Activated T-cell treated with anti-CD3 and anti-CD28 coated beads, Interleukin-2, amount 50 U/mL, for 24 hours (primary cell): Measurements from ENCODE around the gene PKN1.

ENCODE experiments used
- DNase-seq: peaks from one replicate; pipeline ENCODE4 v3.0.0-alpha.2; 2020
- H3K27ac Mint-ChIP-seq: 2 replicates; pipeline ENCODE4 v1.8.0; 2020; ENCODE audit warnings: mild to moderate bottlenecking, mixed read lengths
- H3K27me3 Mint-ChIP-seq: 2 replicates; pipeline ENCODE4 v1.8.0; 2020; ENCODE audit warnings: mixed read lengths
- H3K36me3 Mint-ChIP-seq: 2 replicates; pipeline ENCODE4 v1.8.0; 2020; ENCODE audit warnings: low read depth, mixed read lengths
- H3K4me1 Mint-ChIP-seq: 2 replicates; pipeline ENCODE4 v1.8.0; 2020; ENCODE audit warnings: low read depth, mixed read lengths
- H3K4me3 Mint-ChIP-seq: 2 replicates; pipeline ENCODE4 v1.8.0; 2020; ENCODE audit warnings: mild to moderate bottlenecking, moderate library complexity, mixed read lengths
- H3K9me3 Mint-ChIP-seq: 2 replicates; pipeline ENCODE4 v1.8.0; 2020; ENCODE audit warnings: mixed read lengths

PKN1 gene

DNA sequence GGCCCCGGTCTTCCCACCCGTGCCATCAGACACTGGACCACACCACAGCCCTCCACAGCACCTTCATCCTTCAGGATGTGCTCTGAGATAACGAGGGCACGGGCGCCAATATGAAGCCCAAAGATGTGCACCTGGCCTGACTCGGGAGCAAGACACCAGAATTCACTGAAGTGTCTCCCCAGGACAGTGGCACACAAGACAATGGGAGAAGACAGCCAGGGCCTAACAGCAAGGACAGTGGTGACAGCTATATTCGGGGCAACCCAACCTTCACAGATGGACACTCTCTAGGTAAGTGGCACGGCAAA lies 21.2 kb upstream of the PKN1 start:
- H3K4me1 Mint-ChIP-seq, result peaks cover 61% of the 10 kb centered on the region
- peak overlapping the region; percentile 92 for H3K27ac Mint-ChIP-seq
- H3K27me3 Mint-ChIP-seq, result no peaks in the 10 kb centered on the region
- no peaks in the 10 kb centered on the region for H3K9me3 Mint-ChIP-seq
- peaks cover 94% of the 10 kb centered on the region for H3K36me3 Mint-ChIP-seq
- H3K4me3 Mint-ChIP-seq, result peak overlapping the region; percentile 20
- no peak for DNase-seq

DNA sequence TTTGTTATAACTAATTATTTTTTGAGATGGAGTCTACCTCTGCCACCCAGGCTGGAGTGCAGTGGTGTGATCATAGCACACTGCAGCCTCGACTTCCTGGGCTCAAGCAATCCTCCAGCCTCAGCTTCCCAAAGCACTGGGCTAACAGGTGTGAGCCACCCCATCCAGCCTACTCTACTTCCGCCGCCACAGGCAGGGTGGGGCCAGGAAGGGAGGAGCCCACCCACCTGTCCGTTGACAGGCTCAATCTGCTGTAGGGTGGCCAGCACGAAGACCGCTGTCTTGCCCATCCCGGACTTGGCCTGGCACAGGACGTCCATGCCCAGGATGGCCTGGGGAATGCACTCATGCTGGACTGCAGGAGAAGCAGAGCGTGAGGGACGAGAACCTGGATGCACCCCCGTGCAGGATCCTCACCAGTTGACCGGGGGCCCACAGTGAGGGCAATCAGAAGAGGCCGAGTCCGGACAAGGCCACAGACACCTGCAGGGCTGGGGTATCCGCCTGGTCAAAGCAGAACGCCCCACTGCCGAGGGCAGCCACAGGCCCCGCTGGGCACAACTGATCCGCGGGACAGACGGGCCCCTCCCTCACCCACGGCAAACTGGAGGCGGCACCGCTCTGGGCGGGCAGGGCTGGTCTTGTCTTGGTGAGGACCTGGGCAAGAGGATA lies 20.6 kb upstream of the PKN1 start:
- peaks cover 93% of the 10 kb centered on the region for H3K36me3 Mint-ChIP-seq
- H3K27me3 Mint-ChIP-seq, result no peaks in the 10 kb centered on the region
- peaks cover 63% of the 10 kb centered on the region for H3K4me1 Mint-ChIP-seq
- peak; percentile 39 for DNase-seq
- no peaks in the 10 kb centered on the region for H3K9me3 Mint-ChIP-seq
- peak overlapping the region; percentile 92 for H3K27ac Mint-ChIP-seq
- H3K4me3 Mint-ChIP-seq, result peak overlapping the region; percentile 12

DNA sequence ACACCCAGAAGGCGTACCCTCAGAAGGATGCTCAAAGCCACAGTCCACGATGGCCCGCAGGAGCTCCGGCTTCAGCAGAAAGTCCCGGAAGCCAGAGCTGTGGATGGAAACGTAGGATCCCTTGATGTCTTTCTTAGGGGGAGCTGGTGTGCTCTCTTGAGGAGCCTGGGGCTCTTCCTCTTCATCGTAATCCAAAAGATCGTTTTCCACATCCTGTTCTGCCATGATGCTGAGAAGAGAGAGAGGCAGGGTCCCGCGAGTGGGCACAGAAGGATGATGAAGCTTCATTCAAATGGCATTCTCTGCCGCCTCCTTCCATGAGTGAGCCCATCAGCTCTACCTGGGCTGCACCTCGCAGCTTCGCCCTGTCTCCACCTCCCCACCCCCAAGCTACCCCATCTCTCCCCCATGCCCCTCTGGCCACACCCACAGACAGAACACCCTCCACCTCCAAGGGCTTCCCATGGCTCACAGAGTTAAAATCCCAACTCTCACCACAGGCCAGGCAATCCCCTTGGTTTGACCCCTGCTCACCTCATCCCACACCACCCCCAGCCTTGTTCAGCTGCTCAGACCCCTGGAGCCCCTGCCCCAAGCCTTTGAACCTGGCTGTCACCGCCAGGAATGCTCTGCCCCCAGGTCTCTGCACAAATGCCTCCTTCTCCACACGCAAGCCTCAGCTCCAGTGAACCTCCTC lies 20.0 kb upstream of the PKN1 start:
- Mint-ChIP-seq H3K36me3 (peaks cover 93% of the 10 kb centered on the region), H3K9me3 (no peaks in the 10 kb centered on the region), H3K27ac (peak overlapping the region; percentile 92), H3K4me3 (peak overlapping the region; percentile 28), H3K4me1 (peaks cover 63% of the 10 kb centered on the region), H3K27me3 (no peaks in the 10 kb centered on the region)
- no peak for DNase-seq

DNA sequence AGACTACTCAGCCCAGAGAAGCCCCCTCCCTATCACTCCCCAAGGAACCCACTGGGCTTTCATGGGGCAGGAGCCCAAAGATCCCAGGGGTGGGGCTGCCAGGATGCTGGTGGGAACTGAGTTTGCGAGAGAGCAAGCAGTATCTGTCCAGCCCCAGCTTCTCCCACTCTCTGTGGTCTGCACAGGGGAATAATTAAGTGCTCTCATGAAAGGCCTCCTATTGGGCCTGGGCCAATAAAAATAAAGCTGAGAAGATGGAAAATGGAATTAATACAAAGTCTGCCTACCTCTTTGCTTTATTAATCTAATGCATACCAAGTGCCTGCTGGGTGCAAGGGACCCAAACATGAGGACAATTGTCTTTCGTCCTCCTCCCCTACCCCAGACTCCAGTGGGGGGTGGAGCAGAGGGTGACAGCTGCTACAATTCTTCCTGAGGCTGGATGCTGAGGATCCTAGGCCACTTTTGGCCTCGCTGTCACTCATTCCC lies 19.4 kb upstream of the PKN1 start:
- Mint-ChIP-seq H3K36me3 (peaks cover 93% of the 10 kb centered on the region), H3K27me3 (no peaks in the 10 kb centered on the region), H3K27ac (peak overlapping the region; percentile 92), H3K4me1 (peaks cover 60% of the 10 kb centered on the region), H3K9me3 (no peaks in the 10 kb centered on the region), H3K4me3 (peak overlapping the region; percentile 28)
- no peak for DNase-seq

DNA sequence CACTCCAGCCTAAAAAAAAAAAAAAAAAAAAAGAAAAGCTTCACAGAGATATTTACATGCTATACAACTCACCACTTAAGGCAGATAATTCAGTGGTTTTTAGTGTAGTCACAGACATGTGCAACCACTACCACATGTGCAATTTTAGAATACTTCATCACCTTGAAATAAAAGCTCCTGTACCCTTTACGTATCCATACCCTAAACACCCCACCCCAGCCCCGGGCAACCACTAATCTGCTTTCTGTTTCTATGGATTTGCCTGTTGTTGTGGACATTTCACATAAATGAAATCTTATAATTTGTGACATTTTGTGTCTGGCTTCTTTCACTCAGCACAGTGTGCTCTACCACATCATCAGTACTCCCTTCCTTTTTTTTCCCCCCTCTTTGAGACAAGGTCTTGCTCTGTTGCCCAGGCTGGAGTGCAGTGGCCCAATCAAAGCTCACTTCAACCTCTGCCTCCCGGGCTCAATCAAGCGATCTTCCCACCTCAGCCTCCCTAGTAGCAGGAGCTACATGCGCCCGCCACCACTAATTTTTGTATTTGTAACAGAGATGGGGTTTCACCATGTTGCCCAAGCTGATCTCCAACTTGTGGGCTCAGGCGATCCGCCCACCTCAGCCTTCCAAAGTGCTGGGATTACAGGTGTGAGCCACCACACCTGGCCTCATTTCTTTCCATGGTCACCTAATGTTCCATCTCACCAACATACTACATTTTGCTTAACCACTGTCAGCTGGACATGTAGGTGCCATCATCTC lies 18.0 kb upstream of the PKN1 start:
- H3K36me3 Mint-ChIP-seq, result peaks cover 87% of the 10 kb centered on the region
- no peaks in the 10 kb centered on the region for H3K27me3 Mint-ChIP-seq
- no peak for DNase-seq
- H3K9me3 Mint-ChIP-seq, result peaks cover 3% of the 10 kb centered on the region
- H3K4me3 Mint-ChIP-seq, result peak overlapping the region; percentile 95
- peak overlapping the region; percentile 99 for H3K27ac Mint-ChIP-seq
- peaks cover 61% of the 10 kb centered on the region for H3K4me1 Mint-ChIP-seq

DNA sequence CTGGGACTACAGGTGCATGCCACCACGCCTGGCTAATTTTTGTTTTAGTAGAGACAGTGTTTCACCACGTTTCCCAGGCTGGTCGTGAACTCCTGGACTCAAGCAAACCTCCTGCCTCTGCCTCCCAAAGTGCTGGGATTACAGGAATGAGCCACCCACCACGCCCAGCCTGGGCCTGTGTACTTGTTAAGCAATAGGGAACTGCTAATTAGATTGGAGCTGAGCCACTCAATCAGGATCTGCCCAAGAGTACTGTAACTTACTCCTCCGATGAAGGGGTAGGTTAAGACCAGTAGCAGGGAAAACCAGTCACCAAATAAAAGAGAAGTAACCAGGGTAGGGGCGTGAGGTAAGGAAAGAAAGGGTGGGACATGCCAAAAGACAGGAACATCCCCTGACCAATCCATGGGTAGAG lies 16.3 kb upstream of the PKN1 start:
- peaks cover 54% of the 10 kb centered on the region for H3K4me1 Mint-ChIP-seq
- peak overlapping the region; percentile 95 for H3K4me3 Mint-ChIP-seq
- H3K27ac Mint-ChIP-seq, result peak overlapping the region; percentile 99
- peaks cover 3% of the 10 kb centered on the region for H3K9me3 Mint-ChIP-seq
- H3K36me3 Mint-ChIP-seq, result peaks cover 70% of the 10 kb centered on the region
- H3K27me3 Mint-ChIP-seq, result no peaks in the 10 kb centered on the region
- DNase-seq, result no peak

DNA sequence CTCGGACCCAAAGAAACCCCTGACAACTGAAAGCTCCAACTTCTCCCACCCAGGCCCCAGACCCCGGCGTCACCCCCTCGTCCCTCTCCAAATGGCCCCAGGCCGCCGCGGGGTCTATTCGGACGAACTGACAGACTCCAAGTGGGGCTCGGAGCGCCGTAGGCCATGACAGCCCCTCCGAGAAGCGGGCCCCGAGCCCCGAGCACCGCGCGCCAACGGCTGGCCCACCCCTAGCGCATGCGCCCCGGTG lies 14.3 kb upstream of the PKN1 start:
- no peak for DNase-seq
- H3K4me1 Mint-ChIP-seq, result peaks cover 39% of the 10 kb centered on the region
- H3K27me3 Mint-ChIP-seq, result no peaks in the 10 kb centered on the region
- H3K4me3 Mint-ChIP-seq, result peak overlapping the region; percentile 95
- peaks cover 3% of the 10 kb centered on the region for H3K9me3 Mint-ChIP-seq
- H3K36me3 Mint-ChIP-seq, result peaks cover 50% of the 10 kb centered on the region
- peak overlapping the region; percentile 99 for H3K27ac Mint-ChIP-seq

DNA sequence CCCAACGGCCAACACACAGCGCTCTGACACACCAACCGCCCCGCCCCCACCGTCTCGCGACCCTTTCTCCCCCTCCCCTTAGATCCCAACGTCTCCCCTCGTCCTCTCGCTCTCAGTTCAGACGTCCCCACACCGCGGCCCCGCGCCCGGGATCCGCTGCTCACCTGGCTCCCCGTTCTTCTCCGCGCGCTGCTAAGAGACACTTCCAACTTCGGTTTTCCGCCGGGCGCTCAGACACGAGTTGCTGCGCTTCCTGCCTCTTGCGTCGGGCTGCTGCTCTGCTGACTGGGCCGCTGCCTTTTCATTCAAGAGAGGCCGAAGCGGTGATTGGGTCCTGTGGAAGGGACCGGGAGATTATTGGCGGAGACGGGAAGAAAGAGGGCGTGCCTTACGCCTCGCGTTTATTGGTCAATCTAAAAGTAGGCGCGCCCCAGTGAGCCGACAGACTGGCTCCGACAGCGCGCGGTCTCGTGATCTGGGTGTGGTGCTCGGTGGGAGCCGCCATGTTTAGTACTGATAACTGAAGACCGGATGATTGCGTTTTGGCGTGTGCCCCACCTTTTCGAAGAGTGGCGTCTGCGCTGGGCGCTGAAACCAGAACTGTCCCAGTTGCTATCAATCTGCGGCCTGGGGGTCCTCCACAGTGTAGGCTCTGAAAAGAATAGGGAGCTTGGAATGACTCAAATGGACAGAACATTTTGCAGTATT lies 13.8 kb upstream of the PKN1 start, which contains the start of gene DDX39A:
Gene DDX39A, minus strand, starts transcription at position 236 of the 708 bp plus-strand sequence. CDS start 6,121 bp downstream, outside the sequence.
- Mint-ChIP-seq H3K4me1 (peaks cover 35% of the 10 kb centered on the region), H3K36me3 (peaks cover 47% of the 10 kb centered on the region)
- DNase-seq, result peak; percentile 92

DNA sequence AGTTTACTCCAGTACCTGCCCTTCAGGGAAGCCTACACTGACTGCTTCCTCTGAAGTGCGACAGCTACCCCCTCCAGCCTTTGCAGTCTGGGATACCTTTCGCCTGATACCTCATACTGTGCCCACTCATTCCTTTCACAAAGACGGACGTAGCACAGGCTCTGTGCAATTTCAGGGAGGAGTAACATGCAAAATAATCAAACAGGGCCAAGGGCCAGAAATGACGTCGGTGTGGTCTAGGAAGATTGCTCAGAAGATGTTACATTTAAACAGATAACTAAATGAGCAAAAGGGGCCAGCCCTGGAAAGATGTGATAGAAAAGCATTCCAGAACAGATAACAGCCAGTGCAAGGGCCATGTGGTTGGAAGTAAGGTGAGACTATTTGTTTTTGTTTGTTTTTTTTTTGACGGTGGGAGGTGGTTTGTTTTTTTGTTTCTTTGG lies 7.4 kb upstream of the PKN1 start:
- Mint-ChIP-seq H3K4me1 (no peaks in the 10 kb centered on the region), H3K27ac (no peak overlapping the region), H3K4me3 (no peak overlapping the region), H3K27me3 (no peaks in the 10 kb centered on the region), H3K36me3 (no peaks in the 10 kb centered on the region), H3K9me3 (no peaks in the 10 kb centered on the region)
- DNase-seq, result no peak

More for the DNA sequence above, 13.8 kb upstream of the PKN1 start, which contains the start of gene DDX39A:
- Mint-ChIP-seq H3K4me3 (peak within 1 kb of the TSS; percentile 95), H3K27me3 (no peaks in the 10 kb centered on the region), H3K27ac (peak within 1 kb of the TSS; percentile 99), H3K9me3 (peaks cover 3% of the 10 kb centered on the region)

DNA sequence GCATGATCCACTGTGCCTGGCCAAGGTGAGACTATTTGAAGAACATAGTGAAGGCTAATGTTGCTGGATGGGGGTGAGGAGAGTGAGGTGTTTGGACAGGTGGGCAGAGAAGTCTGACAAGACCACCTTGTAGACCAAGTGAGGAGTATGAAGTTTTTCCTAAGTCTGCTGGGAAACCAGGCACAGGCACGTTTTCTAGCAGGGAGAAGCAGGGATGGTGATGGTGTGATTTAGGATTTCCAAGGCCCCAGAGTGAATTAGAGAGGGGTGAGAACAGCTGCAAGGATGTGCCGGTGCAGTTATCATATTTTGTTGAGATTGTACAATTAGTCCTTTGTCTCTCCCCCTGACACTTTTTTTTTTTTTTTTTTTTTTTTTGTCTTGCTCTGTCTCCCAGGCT lies 5.6 kb upstream of the PKN1 start:
- no peak for DNase-seq
- peaks cover 8% of the 10 kb centered on the region for H3K4me1 Mint-ChIP-seq
- H3K4me3 Mint-ChIP-seq, result no peak overlapping the region
- H3K9me3 Mint-ChIP-seq, result no peaks in the 10 kb centered on the region
- H3K27me3 Mint-ChIP-seq, result no peaks in the 10 kb centered on the region
- no peaks in the 10 kb centered on the region for H3K36me3 Mint-ChIP-seq
- no peak overlapping the region for H3K27ac Mint-ChIP-seq

DNA sequence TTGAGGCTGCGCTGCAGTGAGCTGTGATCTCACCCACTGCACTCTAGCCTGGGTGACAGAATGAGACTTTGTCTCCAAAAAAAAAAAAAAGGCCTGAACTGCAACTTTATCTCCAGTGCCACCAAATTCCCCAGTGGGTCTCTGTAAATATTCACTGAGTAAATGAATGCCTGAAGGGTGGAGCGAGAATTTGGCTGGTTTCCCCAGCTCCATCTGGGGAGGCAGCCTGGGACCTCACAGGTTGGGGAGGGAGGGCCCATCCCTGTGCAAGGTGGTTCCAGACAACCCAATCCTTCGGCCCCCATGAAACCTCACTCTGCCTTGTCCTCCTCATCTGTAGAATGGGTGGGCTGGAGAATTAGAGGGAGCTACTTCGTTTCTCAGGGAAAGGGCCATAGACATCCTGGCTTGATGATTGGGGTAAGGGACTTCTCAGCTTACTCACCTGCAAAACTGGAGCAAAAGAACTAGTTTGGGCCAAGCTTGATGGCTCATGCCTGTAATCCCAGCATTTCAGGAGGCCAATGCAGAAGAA lies 4.2 kb upstream of the PKN1 start:
- no peaks in the 10 kb centered on the region for H3K27me3 Mint-ChIP-seq
- no peak overlapping the region for H3K4me3 Mint-ChIP-seq
- peaks cover under 1% of the 10 kb centered on the region for H3K36me3 Mint-ChIP-seq
- H3K9me3 Mint-ChIP-seq, result no peaks in the 10 kb centered on the region
- DNase-seq, result no peak
- H3K4me1 Mint-ChIP-seq, result peaks cover 12% of the 10 kb centered on the region
- no peak overlapping the region for H3K27ac Mint-ChIP-seq

DNA sequence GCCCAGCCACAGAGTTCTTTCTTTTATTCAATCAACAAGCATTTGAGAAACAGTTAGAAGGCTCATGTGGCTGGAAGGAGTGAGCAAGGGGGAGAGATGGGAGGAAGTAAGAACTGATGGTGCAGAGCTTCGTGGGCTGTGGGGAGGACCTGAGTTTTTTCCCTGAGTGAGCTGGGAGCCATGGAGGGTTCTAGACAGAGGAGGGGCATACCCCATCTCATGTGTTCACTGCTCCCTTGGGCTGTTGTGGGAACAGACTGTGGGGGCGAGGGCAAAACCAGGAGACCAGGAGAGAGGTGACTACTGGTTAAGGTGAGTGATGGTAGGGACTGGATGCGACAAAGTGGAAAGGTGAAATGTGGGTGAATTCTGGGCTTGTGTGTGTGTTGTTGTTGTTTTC lies 2.4 kb upstream of the PKN1 start:
- DNase-seq, result no peak
- no peaks in the 10 kb centered on the region for H3K9me3 Mint-ChIP-seq
- no peaks in the 10 kb centered on the region for H3K27me3 Mint-ChIP-seq
- peaks cover 12% of the 10 kb centered on the region for H3K36me3 Mint-ChIP-seq
- no peak overlapping the region for H3K4me3 Mint-ChIP-seq
- peak overlapping the region; percentile 7 for H3K27ac Mint-ChIP-seq
- peaks cover 27% of the 10 kb centered on the region for H3K4me1 Mint-ChIP-seq

DNA sequence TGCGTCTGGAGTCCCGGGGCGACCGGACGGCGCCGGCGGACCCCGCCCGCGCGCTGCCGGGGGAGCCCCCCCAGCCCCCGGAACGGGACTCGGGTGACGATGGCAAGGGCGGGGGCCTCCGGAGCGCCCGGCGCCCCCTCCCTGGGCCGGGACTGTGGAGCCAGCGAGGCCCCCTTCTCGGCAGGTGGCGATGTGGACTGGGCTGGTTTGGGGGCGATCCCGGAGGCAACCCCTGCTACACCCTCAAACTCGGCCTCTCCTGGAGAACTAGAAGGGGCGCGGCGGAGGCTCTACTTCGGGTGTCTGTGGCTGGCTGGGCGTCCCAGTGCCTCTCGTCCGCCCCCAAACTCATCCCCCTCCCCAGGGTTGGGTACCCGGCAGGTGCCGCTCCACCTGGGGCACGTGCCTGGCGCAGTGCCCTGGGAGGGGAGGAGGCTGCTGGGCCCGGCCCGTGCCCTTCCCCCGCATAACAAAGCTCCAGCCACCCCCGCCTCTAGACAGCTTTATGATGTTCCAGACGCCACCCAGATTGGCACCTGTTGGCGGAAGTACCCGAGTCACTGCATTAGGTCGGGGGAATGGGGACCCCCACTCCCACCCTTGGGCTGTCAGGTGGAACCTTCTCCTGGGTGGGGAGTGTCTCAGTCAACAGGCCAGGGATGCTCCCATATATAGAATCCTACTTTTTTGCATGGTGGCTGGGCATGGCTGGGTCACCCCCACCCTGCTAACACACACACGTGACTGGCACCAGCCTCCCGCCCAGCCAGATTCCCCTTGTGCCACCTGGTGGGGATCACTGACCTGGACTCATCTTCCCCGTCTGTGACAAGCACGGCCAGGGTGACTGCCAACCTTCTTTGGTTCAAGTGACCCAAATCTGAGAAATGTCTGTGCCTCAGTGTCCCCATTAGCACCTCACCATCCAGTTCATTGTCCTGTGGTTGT lies 722 bp downstream of the PKN1 start:
- peak; percentile 62 for DNase-seq
- Mint-ChIP-seq H3K4me3 (peak overlapping the region; percentile 82), H3K27ac (peak overlapping the region; percentile 90), H3K9me3 (no peaks in the 10 kb centered on the region), H3K27me3 (no peaks in the 10 kb centered on the region), H3K36me3 (peaks cover 30% of the 10 kb centered on the region), H3K4me1 (peaks cover 38% of the 10 kb centered on the region)
